IPS-20b (cell line): Measurements from ENCODE around the gene SLC11A2.
A peak's percentile ranks its signal among the peaks of the same experiment; 100 is the strongest.

ENCODE experiments used
- H3K27ac ChIP-seq: one replicate; pipeline ENCODE4 v1.5.1; 2013; ENCODE audit warnings: low read length
- H3K27me3 ChIP-seq: 2 replicates; pipeline ENCODE4 v1.6.1; 2013; ENCODE audit warnings: mild to moderate bottlenecking, low read length, inconsistent platforms; ENCODE audit not compliant: insufficient read depth
- H3K36me3 ChIP-seq: 2 replicates; pipeline ENCODE4 v1.6.1; 2013; ENCODE audit warnings: low read depth, mild to moderate bottlenecking, inconsistent platforms, low read length, moderate library complexity; ENCODE audit not compliant: insufficient read depth
- H3K4me1 ChIP-seq: 2 replicates; pipeline ENCODE4 v1.6.1; 2013; ENCODE audit warnings: mild to moderate bottlenecking, control low read depth, inconsistent platforms, low read length, moderate library complexity; ENCODE audit not compliant: insufficient read depth
- H3K4me3 ChIP-seq: 2 replicates; pipeline ENCODE4 v1.5.1; 2013; ENCODE audit warnings: mild to moderate bottlenecking, low read length, inconsistent platforms
- H3K9ac ChIP-seq: 2 replicates; pipeline ENCODE4 v1.6.1; 2013; ENCODE audit warnings: low read depth, mild to moderate bottlenecking, inconsistent platforms, low read length, moderate library complexity
- H3K9me3 ChIP-seq: 2 replicates; pipeline ENCODE4 v1.6.1; 2013; ENCODE audit warnings: mild to moderate bottlenecking, low read depth, low read length, inconsistent platforms; ENCODE audit not compliant: insufficient read depth

SLC11A2 gene

DNA sequence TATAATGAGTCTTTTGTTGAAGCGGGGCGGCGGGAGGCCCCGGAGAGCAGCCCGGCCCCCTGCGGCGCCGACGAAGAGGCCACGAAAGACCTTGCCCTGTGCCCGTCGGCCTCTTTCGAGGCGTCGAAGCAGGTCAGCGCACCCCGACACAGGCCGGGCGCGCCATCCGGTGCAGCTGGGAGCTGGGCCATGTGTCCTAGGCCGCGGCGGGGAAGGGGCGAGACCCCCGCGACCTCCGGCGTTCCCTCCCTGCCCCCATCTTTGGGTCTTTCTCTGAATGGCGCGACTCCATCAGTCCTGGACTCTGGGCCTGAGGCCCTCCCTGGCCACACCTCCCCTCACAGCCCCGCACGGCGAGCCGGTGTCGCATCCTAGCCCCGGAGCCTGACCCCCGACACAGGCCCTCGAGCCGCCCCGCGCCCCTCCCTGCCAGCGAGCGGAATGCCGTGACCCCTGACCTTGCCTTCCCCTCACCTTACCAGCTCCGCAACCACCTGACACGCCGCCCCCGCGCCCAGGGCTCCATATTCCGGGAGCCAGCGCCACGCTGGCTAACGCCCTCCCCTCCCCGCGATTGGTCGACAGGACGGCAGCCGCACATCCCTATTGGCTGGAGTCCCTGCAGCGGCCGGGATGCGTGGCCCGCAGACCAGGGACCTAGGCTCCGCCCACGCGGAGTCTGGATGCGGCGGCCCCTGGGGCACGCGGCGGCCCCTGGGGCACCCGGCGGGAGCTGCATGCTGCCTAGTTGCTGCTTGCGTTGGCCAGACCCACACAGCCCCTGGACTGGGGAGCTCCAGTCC is at the start of gene SLC11A2:
Gene SLC11A2, minus strand, starts transcription at position 549 of the 803 bp plus-strand sequence. CDS start 15,656 bp downstream, outside the sequence.
- H3K9ac ChIP-seq = peak within 1 kb of the TSS; percentile 87
- peaks cover 9% of the 10 kb centered on the region for H3K4me1 ChIP-seq
- no peaks in the 10 kb centered on the region for H3K9me3 ChIP-seq
- H3K27me3 ChIP-seq = no peaks in the 10 kb centered on the region
- no peaks in the 10 kb centered on the region for H3K36me3 ChIP-seq
- peak within 1 kb of the TSS; percentile 78 for H3K4me3 ChIP-seq
- peak within 1 kb of the TSS; percentile 41 for H3K27ac ChIP-seq

- Histone ChIP-seq H3K4me3 (no peak overlapping the region), H3K4me1 (no peaks in the 10 kb centered on the region), H3K27me3 (no peaks in the 10 kb centered on the region), H3K9me3 (no peaks in the 10 kb centered on the region), H3K27ac (no peak overlapping the region), H3K36me3 (peaks cover 39% of the 10 kb centered on the region), H3K9ac (no peak overlapping the region)
These were observed 49.2 kb upstream of the SLC11A2 start for GRCh38 chr12:51075390-51075789.

DNA sequence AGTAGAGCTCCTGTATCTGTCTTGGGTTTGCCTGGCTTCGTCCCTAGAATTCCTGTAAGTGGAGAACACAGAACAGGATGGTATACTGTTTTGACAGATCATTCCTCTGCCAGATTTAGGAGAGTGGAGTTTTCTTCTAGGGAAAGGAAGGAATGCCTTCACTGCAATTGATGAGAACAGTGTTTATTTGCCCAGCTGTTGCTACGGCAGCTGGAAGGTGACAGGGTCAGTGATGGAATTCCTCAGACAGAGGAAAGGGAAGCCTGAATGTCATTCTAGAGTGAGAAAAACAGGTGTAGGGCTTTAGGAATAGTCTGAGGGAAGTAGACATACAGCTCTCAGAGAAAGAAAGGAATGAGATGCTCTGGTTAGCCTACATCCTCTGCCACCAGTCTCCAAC is 45.5 kb upstream of the SLC11A2 start:
- H3K9ac ChIP-seq = no peak overlapping the region
- H3K4me1 ChIP-seq = no peaks in the 10 kb centered on the region
- H3K4me3 ChIP-seq = no peak overlapping the region
- H3K27me3 ChIP-seq = no peaks in the 10 kb centered on the region
- H3K36me3 ChIP-seq = peaks cover 68% of the 10 kb centered on the region
- H3K9me3 ChIP-seq = no peaks in the 10 kb centered on the region
- no peak overlapping the region for H3K27ac ChIP-seq

DNA sequence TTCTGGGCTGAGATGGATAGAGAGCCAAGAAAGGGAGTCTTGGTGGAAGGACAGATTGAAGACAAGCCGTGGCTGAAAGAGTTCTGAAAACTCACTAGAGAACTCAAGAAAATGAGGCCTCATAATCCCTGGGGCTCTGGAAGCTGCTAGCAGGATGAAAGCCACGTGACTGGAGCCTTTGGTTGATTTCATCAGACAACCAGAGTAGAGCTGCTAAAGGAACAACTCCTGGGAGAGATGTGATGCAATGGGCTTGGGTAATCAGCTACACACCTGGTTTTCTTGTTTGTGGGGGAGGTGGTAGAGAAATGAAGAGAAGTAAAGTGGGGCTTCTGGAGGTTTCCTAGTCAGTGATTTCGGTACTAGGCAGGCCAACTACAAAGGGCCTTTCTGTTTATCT is 43.8 kb upstream of the SLC11A2 start:
- Histone ChIP-seq H3K27ac (no peak overlapping the region), H3K9ac (no peak overlapping the region), H3K4me3 (no peak overlapping the region), H3K4me1 (no peaks in the 10 kb centered on the region), H3K27me3 (no peaks in the 10 kb centered on the region), H3K36me3 (peaks cover 77% of the 10 kb centered on the region), H3K9me3 (no peaks in the 10 kb centered on the region)

DNA sequence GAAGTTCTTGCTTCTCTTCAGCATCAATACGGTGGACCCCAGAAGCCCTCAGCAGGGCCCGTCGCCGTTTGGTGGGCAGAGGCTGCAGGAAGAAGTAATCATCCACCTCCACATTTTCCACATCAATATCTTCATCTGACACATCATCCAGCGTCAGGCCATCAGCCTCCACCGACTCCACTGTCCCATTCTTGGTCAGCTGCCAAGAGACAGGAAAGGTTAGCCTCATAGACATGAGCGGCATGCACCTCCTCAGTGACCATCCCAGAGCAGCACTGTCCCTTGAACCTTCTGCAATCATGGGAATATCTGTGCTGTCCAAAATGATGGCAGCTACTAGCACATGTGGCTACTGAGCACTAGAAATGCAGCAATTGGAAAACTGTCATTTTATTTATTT is 41.6 kb upstream of the SLC11A2 start:
- Histone ChIP-seq H3K27ac (no peak overlapping the region), H3K4me3 (no peak overlapping the region), H3K4me1 (no peaks in the 10 kb centered on the region), H3K27me3 (no peaks in the 10 kb centered on the region), H3K36me3 (peaks cover 88% of the 10 kb centered on the region), H3K9me3 (no peaks in the 10 kb centered on the region), H3K9ac (no peak overlapping the region)

GRCh38 chr12:51067229-51067628 is 41.0 kb upstream of the SLC11A2 start:
- Histone ChIP-seq H3K4me1 (no peaks in the 10 kb centered on the region), H3K27me3 (no peaks in the 10 kb centered on the region), H3K9me3 (no peaks in the 10 kb centered on the region), H3K27ac (no peak overlapping the region), H3K9ac (no peak overlapping the region), H3K36me3 (peaks cover 89% of the 10 kb centered on the region), H3K4me3 (no peak overlapping the region)

DNA sequence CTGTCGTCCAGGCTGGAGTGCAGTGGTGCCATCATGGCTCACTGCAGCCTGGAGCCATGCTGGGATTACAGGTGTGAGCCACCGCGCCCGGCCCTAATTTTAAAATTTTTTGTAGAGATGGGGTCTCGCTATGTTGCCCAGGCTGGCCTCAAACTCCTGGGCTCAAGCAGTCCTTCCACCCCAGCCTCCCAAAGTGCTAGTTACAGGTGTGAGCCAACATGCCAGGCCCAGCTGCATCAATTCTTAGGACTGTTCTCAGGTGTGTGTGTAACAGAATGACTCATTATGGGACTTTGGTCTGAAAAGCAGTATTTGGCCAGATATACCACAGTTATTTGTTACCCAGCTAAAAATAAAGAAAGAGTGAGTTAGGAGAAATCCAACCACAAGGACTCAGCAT is 39.3 kb upstream of the SLC11A2 start:
- Histone ChIP-seq H3K36me3 (peaks cover 84% of the 10 kb centered on the region), H3K9ac (no peak overlapping the region), H3K9me3 (no peaks in the 10 kb centered on the region), H3K4me1 (no peaks in the 10 kb centered on the region), H3K27me3 (no peaks in the 10 kb centered on the region), H3K4me3 (no peak overlapping the region), H3K27ac (no peak overlapping the region)

DNA sequence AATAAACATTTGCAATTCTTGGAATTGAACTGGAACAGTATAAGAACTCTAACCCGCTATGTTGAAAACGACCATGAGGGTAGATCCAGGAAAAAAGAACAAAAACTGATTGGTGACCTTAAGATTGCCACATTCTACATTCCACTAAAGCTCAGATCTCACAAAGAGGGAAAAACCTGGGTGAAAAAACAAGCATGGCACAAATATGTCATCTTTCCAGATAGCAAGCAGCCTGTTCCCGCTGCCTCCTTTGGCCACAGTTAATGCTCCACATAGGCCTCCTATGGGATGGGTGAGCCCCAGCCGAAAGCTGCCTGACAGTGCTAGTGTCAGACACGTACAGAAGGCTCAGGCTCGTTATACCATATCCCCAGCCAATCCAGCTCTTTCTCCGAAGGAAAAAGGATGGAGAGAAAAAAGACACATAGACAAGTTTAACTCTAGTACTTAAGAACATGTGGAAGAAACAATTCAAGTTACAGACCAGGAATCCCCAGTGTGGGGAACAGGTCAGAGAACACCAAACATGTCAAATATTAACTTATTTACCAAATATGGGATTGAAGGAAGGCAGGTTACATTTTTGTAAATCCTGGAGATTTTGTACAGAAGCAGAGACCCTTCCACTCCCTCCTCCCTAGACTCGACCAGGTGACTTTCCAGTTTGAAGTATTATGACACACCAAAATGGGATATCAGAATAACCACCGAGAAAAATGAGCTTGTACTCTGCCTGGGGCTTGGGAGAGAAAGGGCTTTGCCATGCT is 36.6 kb upstream of the SLC11A2 start:
- Histone ChIP-seq H3K9me3 (no peaks in the 10 kb centered on the region), H3K4me3 (no peak overlapping the region), H3K36me3 (peaks cover 92% of the 10 kb centered on the region), H3K9ac (no peak overlapping the region), H3K27me3 (no peaks in the 10 kb centered on the region), H3K27ac (no peak overlapping the region), H3K4me1 (no peaks in the 10 kb centered on the region)

GRCh38 chr12:51059086-51059485 is 32.9 kb upstream of the SLC11A2 start:
- Histone ChIP-seq H3K4me3 (no peak overlapping the region), H3K27me3 (no peaks in the 10 kb centered on the region), H3K9ac (no peak overlapping the region), H3K36me3 (peaks cover 87% of the 10 kb centered on the region), H3K9me3 (no peaks in the 10 kb centered on the region), H3K27ac (no peak overlapping the region), H3K4me1 (no peaks in the 10 kb centered on the region)

DNA sequence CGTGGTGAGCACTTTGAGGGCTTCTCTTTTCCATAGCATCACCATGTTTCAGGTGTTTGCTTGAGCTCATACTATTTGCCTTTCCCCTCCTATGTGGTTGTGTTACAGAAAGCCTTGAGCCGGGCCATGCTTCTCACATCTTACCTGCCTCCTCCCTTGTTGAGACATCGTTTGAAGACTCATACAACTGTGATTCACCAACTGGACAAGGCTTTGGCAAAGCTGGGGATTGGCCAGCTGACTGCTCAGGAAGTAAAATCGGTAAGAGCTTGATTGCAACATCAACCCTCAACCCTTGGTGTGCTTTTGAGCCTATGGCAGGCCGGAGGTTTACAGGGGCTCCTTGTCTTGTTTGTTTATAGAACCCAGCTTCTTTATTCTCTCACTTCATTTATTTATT is 30.1 kb upstream of the SLC11A2 start:
- no peak overlapping the region for H3K27ac ChIP-seq
- no peak overlapping the region for H3K9ac ChIP-seq
- H3K27me3 ChIP-seq = no peaks in the 10 kb centered on the region
- H3K9me3 ChIP-seq = no peaks in the 10 kb centered on the region
- no peaks in the 10 kb centered on the region for H3K4me1 ChIP-seq
- peaks cover 80% of the 10 kb centered on the region for H3K36me3 ChIP-seq
- no peak overlapping the region for H3K4me3 ChIP-seq

- H3K36me3 ChIP-seq = peaks cover 73% of the 10 kb centered on the region
- no peaks in the 10 kb centered on the region for H3K27me3 ChIP-seq
- H3K4me3 ChIP-seq = no peak overlapping the region
- H3K4me1 ChIP-seq = no peaks in the 10 kb centered on the region
- no peak overlapping the region for H3K9ac ChIP-seq
- H3K9me3 ChIP-seq = no peaks in the 10 kb centered on the region
- H3K27ac ChIP-seq = no peak overlapping the region
These were observed 28.9 kb upstream of the SLC11A2 start for GRCh38 chr12:51055060-51055459.

- Histone ChIP-seq H3K36me3 (peaks cover 53% of the 10 kb centered on the region), H3K27me3 (no peaks in the 10 kb centered on the region), H3K4me3 (no peak overlapping the region), H3K9me3 (no peaks in the 10 kb centered on the region), H3K27ac (no peak overlapping the region), H3K4me1 (peaks cover 8% of the 10 kb centered on the region; the same call in 1 of the 2 replicates), H3K9ac (no peak overlapping the region)
These were observed 25.6 kb upstream of the SLC11A2 start for GRCh38 chr12:51051787-51052186.
